Measurements from ENCODE around the gene CNST. TPM values are rescaled to one million over a fixed set of nuclear protein-coding genes. Genes with fewer than 3 reads are reported as not detected.

The CNST gene
- total and polyA plus RNA-seq, 9 of the 15 experiments (the other 6 are each of a cell fraction or from before 2014, with no cell fraction given): 17.0 to 55.3 (median 30.8) TPM

DNA sequence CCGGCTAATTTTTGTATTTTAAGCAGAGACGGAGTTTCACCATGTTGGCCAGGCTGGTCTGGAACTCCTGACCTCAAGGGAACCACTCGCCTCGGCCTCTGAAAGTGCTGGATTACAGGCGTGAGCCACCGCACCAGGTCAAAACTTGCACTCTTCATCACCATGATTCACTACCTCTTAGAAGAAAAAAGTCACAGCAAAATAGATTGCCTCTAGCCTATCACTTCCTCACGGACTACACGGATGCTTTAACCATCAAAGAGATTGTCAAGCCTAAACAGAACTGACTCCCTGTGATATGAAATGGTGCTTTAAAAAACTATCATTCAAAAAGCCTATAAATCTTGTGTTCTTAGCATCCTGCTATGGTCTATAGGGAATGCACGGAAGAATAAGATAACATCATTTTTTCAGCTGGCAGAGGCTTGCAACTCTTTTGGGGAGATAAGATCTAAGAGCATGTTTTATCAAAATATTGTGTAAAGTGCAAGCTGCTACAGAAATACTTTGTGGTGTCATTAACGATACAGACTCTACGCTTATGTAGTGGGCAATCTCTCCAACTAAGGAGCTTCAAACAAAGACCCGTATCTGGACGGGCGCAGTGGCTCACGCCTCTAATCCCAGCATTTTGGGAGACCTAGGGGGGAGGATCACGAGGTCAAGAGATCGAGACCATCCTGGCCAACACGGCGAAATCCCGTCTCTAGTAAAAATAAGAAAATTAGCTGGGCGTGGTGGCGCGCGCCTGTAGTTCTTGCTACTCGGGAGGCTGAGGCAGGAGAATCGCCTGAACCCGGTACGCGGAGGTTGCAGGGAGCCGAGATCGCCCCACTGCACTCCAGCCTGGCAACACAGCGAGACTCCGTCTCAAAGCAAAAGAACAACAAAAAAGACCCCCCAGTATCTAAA lies 1.2 kb upstream of the CNST start (continued):
- TF ChIP-seq, protein P1, sequence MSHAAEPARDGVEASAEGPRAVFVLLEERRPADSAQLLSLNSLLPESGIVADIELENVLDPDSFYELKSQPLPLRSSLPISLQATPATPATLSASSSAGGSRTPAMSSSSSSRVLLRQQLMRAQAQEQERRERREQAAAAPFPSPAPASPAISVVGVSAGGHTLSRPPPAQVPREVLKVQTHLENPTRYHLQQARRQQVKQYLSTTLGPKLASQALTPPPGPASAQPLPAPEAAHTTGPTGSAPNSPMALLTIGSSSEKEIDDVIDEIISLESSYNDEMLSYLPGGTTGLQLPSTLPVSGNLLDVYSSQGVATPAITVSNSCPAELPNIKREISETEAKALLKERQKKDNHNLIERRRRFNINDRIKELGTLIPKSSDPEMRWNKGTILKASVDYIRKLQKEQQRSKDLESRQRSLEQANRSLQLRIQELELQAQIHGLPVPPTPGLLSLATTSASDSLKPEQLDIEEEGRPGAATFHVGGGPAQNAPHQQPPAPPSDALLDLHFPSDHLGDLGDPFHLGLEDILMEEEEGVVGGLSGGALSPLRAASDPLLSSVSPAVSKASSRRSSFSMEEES (CRISPR knock-in tag; IDR thresholded peaks at IDR 0.05): peak; percentile 38
- TF ChIP-seq, protein P2, sequence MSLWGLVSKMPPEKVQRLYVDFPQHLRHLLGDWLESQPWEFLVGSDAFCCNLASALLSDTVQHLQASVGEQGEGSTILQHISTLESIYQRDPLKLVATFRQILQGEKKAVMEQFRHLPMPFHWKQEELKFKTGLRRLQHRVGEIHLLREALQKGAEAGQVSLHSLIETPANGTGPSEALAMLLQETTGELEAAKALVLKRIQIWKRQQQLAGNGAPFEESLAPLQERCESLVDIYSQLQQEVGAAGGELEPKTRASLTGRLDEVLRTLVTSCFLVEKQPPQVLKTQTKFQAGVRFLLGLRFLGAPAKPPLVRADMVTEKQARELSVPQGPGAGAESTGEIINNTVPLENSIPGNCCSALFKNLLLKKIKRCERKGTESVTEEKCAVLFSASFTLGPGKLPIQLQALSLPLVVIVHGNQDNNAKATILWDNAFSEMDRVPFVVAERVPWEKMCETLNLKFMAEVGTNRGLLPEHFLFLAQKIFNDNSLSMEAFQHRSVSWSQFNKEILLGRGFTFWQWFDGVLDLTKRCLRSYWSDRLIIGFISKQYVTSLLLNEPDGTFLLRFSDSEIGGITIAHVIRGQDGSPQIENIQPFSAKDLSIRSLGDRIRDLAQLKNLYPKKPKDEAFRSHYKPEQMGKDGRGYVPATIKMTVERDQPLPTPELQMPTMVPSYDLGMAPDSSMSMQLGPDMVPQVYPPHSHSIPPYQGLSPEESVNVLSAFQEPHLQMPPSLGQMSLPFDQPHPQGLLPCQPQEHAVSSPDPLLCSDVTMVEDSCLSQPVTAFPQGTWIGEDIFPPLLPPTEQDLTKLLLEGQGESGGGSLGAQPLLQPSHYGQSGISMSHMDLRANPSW (CRISPR knock-in tag; IDR thresholded peaks at IDR 0.05): 0 out of 2 replicates have a peak, but pooled peaks have one; percentile 39
- TF ChIP-seq ZNF212 (CRISPR knock-in tag; IDR thresholded peaks at IDR 0.05): 0 out of 2 replicates have a peak, but pooled peaks have one; percentile 23
- TF ChIP-seq, protein P3, sequence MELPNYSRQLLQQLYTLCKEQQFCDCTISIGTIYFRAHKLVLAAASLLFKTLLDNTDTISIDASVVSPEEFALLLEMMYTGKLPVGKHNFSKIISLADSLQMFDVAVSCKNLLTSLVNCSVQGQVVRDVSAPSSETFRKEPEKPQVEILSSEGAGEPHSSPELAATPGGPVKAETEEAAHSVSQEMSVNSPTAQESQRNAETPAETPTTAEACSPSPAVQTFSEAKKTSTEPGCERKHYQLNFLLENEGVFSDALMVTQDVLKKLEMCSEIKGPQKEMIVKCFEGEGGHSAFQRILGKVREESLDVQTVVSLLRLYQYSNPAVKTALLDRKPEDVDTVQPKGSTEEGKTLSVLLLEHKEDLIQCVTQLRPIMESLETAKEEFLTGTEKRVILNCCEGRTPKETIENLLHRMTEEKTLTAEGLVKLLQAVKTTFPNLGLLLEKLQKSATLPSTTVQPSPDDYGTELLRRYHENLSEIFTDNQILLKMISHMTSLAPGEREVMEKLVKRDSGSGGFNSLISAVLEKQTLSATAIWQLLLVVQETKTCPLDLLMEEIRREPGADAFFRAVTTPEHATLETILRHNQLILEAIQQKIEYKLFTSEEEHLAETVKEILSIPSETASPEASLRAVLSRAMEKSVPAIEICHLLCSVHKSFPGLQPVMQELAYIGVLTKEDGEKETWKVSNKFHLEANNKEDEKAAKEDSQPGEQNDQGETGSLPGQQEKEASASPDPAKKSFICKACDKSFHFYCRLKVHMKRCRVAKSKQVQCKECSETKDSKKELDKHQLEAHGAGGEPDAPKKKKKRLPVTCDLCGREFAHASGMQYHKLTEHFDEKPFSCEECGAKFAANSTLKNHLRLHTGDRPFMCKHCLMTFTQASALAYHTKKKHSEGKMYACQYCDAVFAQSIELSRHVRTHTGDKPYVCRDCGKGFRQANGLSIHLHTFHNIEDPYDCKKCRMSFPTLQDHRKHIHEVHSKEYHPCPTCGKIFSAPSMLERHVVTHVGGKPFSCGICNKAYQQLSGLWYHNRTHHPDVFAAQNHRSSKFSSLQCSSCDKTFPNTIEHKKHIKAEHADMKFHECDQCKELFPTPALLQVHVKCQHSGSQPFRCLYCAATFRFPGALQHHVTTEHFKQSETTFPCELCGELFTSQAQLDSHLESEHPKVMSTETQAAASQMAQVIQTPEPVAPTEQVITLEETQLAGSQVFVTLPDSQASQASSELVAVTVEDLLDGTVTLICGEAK (IDR thresholded peaks at IDR 0.05): 0 out of 2 replicates have a peak, but pooled peaks have one; percentile 4
- TF ChIP-seq, protein P3 (CRISPR knock-in tag; IDR thresholded peaks at IDR 0.05): peak; percentile 4; the same call in 1 of the 2 replicates
- TF ChIP-seq TGIF2 (CRISPR knock-in tag; IDR thresholded peaks at IDR 0.05): peak; percentile 63; the same call in 1 of the 2 replicates
- TF ChIP-seq, protein P4, sequence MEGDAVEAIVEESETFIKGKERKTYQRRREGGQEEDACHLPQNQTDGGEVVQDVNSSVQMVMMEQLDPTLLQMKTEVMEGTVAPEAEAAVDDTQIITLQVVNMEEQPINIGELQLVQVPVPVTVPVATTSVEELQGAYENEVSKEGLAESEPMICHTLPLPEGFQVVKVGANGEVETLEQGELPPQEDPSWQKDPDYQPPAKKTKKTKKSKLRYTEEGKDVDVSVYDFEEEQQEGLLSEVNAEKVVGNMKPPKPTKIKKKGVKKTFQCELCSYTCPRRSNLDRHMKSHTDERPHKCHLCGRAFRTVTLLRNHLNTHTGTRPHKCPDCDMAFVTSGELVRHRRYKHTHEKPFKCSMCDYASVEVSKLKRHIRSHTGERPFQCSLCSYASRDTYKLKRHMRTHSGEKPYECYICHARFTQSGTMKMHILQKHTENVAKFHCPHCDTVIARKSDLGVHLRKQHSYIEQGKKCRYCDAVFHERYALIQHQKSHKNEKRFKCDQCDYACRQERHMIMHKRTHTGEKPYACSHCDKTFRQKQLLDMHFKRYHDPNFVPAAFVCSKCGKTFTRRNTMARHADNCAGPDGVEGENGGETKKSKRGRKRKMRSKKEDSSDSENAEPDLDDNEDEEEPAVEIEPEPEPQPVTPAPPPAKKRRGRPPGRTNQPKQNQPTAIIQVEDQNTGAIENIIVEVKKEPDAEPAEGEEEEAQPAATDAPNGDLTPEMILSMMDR (IDR thresholded peaks at IDR 0.05 in 2 of 3, conservative IDR thresholded peaks at IDR 0.05 in 1 of 3; ENCODE audit: insufficient read depth in 2 of 3, low read depth in 1 of 3, low read length in 3 of 3): no peak
- peak; percentile 83 for TF ChIP-seq TRIM28 (IDR thresholded peaks at IDR 0.05)

Data from K562 (cell line).